Astrocyte of the spinal cord (primary cell): ENCODE results near the gene LGI4.

ENCODE experiments used
- DNase-seq: peaks from one replicate; pipeline ENCODE4 v3.0.0; 2011; ENCODE audit warnings: low read depth, low spot score
- H3K4me3 ChIP-seq: 2 replicates; pipeline ENCODE4 v1.5.1; 2011; ENCODE audit warnings: low read depth, mild to moderate bottlenecking, low read length, moderate library complexity
- CTCF ChIP-seq: IDR thresholded peaks from 2 replicates; pipeline ENCODE4 v1.5.1; 2012; ENCODE audit warnings: low read depth, mild to moderate bottlenecking, low read length, inconsistent platforms
- in situ Hi-C: cut with HindIII; loops from 2 replicates; pipeline ENCODE4 v1.10.0; 2017; ENCODE audit warnings: low sequenced_read_pairs

Gene LGI4

GRCh38 chr19:35161434-35161743, 26.5 kb upstream of the LGI4 start:
- no peak for DNase-seq
- in situ Hi-C loops = no loop called here
- H3K4me3 ChIP-seq = no peak overlapping the region
- TF ChIP-seq CTCF = no peak

GRCh38 chr19:35160629-35161433, 26.0 kb upstream of the LGI4 start:
- no peak for TF ChIP-seq CTCF
- in situ Hi-C loops = no loop called here

GRCh38 chr19:35159606-35160005, 24.7 kb upstream of the LGI4 start:
- in situ Hi-C loops = no loop called here

More at GRCh38 chr19:35160629-35161433, 26.0 kb upstream of the LGI4 start:
- no peak for DNase-seq
- no peak overlapping the region for H3K4me3 ChIP-seq

DNA sequence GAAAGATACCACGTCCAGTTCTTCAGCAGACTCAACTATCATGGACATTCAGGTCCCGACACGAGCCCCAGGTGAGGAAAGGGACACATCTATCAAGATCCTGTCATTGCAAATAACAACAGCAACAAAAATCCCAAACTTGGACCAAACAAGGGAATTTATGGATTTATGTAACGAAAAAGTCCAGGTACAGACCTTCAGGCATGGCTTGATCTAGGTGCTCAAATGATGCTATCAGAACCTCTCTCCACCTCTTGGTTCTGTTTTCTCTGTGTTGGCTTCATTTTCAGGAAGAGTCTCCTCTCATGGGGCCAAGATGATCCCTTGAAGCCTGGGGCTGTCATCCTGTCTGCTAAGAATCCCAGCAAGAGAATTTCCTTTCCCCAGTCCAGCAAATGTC, 22.6 kb upstream of the LGI4 start:
- no peak overlapping the region for H3K4me3 ChIP-seq
- TF ChIP-seq CTCF = no peak
- in situ Hi-C loops = no loop called here
- DNase-seq = no peak

More at GRCh38 chr19:35159606-35160005, 24.7 kb upstream of the LGI4 start:
- DNase-seq = no peak
- TF ChIP-seq CTCF = no peak
- no peak overlapping the region for H3K4me3 ChIP-seq

DNA sequence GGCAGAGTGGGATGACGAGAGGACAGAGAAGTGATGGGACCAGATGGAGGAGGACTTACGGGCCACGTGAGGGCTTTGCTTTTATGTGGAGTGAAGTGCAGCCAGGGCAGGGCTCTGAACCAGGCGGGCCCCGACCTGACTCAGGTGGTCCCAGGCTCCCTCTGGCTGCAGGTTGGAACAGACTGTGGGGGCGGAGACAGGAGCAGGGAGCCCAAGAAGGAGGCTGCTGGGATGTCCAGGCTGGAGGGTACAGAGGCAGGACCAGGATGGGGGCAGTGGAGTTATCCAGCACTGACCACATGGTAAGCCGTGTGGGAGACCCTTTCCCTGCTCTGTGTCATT, 21.8 kb upstream of the LGI4 start:
- H3K4me3 ChIP-seq = no peak overlapping the region
- no peak for DNase-seq
- in situ Hi-C loops = no loop called here
- TF ChIP-seq CTCF = no peak

- no peak overlapping the region for H3K4me3 ChIP-seq
- no peak for TF ChIP-seq CTCF
- DNase-seq = no peak
- in situ Hi-C loops = no loop called here
Observed at GRCh38 chr19:35155981-35156672, 21.3 kb upstream of the LGI4 start.
